Femur (tissue), 1 donor: ENCODE results near the gene C1QTNF1.

ENCODE experiments used
- DNase-seq: peaks from one replicate; pipeline ENCODE4 v3.0.0-alpha.2; 2017

The C1QTNF1 gene

GRCh38 chr17:79042421-79043190 is 18.6 kb downstream of the C1QTNF1 start:
- DNase-seq, result peak; percentile 61

GRCh38 chr17:79043191-79043930 is 19.4 kb downstream of the C1QTNF1 start:
- no peak for DNase-seq

- peak; percentile 21 for DNase-seq
Measured at GRCh38 chr17:79043931-79044320, 20.0 kb downstream of the C1QTNF1 start.

- no peak for DNase-seq
Measured at GRCh38 chr17:79044462-79044861, 20.5 kb downstream of the C1QTNF1 start.

GRCh38 chr17:79045001-79045729 is 21.2 kb downstream of the C1QTNF1 start:
- peak; percentile 26 for DNase-seq

- peak; percentile 90 for DNase-seq
Measured at GRCh38 chr17:79045842-79046196, 21.9 kb downstream of the C1QTNF1 start.

- peak; percentile 77 for DNase-seq
Measured at GRCh38 chr17:79046197-79046915, 22.4 kb downstream of the C1QTNF1 start.

- DNase-seq, result peak; percentile 90
Measured at GRCh38 chr17:79046916-79047280, 22.9 kb downstream of the C1QTNF1 start.

- DNase-seq, result no peak
Measured at GRCh38 chr17:79047291-79047920, 23.4 kb downstream of the C1QTNF1 start.

- peak; percentile 26 for DNase-seq
Measured at GRCh38 chr17:79047923-79048825, 24.2 kb downstream of the C1QTNF1 start.

GRCh38 chr17:79048826-79049755 is 25.1 kb downstream of the C1QTNF1 start:
- no peak for DNase-seq

- no peak for DNase-seq
Measured at GRCh38 chr17:79049821-79050220, 25.9 kb downstream of the C1QTNF1 start.

- DNase-seq, result peak; percentile 27
Measured at GRCh38 chr17:79050551-79050950, 26.6 kb downstream of the C1QTNF1 start.

GRCh38 chr17:79051306-79051705 is 27.3 kb downstream of the C1QTNF1 start:
- DNase-seq, result no peak

- no peak for DNase-seq
Measured at GRCh38 chr17:79052131-79052530, 28.2 kb downstream of the C1QTNF1 start.

- no peak for DNase-seq
Measured at GRCh38 chr17:79053251-79053925, 29.4 kb downstream of the C1QTNF1 start.

GRCh38 chr17:79054200-79054960 is 30.4 kb downstream of the C1QTNF1 start:
- no peak for DNase-seq

- no peak for DNase-seq
Measured at GRCh38 chr17:79055197-79055596, 31.2 kb downstream of the C1QTNF1 start.
